Measurements from ENCODE around the gene ABHD3.
"Not testable (repeated sequence)": the region's sequence is repeated elsewhere in the genome, so short reads cannot be mapped to it uniquely, and the experiment has no call there.

Gene ABHD3

GRCh38 chr18:21640375-21640774, 64.2 kb downstream of the ABHD3 start:
- DNase-seq = not testable (repeated sequence)

DNA sequence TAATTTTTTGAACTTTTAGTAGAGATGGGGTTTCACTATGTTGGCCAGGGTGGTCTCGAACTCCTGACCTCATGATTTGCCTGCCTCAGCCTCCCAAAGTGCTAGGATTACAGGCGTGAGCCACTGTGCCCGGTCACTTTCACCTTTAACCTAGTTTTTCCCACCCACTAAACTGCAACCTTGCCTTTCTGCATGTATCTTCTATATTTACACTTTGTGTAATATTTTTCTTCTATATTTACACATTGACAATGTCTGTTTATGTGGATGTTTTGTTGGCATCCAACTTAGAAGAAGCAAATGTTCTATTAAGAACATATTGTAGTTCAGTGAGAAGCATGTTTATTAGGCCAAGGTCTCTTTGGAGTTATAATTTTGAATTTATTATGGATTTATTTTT, 65.8 kb downstream of the ABHD3 start:
- DNase-seq = no peak

GRCh38 chr18:21636769-21637168, 67.8 kb downstream of the ABHD3 start:
- no peak for DNase-seq

- no peak for DNase-seq
These were observed 69.9 kb downstream of the ABHD3 start for GRCh38 chr18:21634588-21635199.

DNA sequence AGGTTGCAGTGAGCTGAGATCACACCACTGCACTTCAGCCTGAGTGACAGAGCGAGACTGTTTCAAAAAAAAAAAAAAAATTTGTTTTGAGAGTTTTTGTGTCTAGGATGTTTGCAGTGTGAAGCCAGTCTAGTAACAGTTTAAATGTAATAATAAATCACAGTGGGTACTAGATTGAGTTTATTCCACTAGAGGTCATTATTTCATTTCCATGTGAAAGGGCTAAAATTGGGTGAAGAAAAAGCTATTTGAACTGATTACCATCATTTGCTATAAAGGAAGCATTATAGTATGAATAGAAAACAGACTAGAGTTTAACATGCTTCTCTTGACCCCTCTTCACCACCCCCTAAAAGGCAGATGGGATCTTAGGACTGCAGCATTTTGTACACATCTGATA, 72.2 kb downstream of the ABHD3 start:
- DNase-seq = no peak

GRCh38 chr18:21629089-21629832, 75.3 kb downstream of the ABHD3 start:
- no peak for DNase-seq

DNA sequence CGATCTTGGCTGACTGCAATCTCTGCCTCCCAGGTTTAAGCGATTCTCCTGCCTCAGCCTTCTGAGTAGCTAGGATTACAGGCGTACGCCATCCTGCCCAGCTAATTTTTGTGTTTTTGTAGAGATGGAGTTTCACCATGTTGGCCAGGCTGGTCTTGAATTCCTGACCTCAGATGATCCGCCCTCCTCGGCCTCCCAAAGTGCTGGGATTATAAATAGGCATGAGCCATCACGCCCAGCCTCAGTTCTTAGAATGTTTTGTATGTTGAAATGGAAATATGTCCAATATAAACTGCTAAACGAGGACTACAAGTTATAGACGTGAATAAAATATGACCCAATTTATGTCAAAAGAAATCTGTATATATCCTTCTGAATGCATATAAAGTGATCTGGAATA, 82.9 kb downstream of the ABHD3 start:
- not testable (repeated sequence) for DNase-seq

DNA sequence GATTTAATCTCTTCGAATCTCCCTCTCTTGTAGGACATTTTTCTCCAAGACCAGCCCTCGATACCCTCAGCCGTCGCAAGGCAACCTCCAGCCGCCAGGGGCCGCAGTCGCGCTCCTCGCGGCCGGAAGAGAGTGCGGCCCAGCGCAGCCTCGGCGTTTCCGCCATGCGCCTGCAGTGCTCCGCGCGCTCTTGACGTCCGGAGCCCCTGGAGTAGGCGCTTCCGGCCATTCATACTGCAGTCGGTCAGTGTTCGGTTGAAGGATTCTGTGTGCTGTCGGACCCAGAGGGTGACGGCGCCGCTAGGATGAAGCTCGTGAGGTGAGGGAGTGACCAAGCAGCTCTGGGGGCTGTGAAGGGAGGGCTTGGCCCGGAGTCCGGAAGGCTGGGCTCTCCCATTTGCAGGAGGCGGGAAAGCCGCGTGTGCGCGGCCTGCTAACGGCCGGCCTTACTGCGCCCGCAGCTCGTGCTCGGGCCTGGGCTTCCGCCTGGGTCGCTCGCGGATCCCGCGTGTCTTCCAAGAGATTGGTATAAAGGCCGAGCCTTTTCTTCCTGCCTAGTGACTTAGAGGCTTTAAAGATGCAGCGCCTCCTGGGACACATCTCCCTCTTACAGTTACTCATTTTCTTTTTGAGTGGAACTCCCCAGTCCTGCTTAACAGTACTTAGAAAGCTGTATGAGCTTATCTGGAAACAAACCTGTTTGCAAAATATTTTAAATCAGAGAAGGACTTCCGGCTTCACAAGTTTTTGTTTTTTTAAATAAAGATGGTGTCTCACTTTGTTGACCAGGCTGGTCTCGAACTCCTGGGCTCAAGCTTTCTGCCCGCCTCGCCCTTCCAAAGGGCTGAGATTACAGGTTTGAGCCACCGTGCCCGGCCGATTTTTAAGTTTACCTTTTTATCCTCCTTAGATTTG, 92.2 kb downstream of the ABHD3 start, which contains the start of gene SNRPD1:
Gene SNRPD1, plus strand, starts transcription at position 190 of the 915 bp plus-strand sequence. Its CDS starts 116 bp downstream, at position 306.
- DNase-seq = peak; percentile 95 to 96

- not testable (repeated sequence) for DNase-seq
These were observed 93.0 kb downstream of the ABHD3 start for GRCh38 chr18:21611401-21612124.

DNA sequence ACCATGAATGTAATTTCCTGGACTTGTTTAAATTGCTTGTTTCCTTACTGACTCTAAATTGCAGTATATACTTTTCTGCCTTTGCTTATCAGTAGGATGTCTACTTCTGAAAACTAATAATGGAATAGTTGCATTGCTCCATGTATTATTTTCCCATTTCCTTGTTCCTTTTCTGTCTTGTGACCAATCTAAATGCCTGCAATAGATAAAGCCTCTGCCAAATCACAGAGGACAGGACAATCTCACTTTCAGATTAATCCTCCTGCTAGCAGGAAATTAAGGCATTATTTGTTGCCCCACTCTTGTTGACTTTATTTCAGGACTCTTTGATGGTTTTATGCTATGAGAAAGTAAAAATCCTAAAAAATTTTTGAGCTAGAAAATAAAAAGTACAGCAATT, 99.4 kb downstream of the ABHD3 start:
- no peak for DNase-seq

DNA sequence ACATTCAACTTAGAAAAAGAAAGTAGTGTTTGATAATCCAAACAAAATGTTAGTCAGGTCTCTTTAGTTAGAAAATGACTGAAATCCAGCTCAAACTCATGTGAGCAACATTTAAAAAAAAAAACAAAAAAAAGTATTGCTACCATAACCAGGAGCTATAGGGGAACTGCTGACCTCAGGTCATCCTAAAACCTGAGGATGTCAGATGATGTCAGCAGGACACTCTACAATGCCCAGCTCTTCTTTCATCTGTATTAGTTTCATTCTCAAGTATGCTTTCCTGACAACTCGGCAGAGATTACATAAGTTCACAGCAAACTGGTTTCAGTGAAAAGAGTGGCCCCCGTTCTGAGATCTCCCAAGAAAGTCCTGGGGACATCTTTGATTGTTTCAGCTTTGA, 99.9 kb downstream of the ABHD3 start:
- DNase-seq = no peak

GRCh38 chr18:21602299-21602587, 102.3 kb downstream of the ABHD3 start:
- no peak for DNase-seq
